ENCODE results near the gene CASK. TPM values are rescaled to one million over a fixed set of nuclear protein-coding genes. Genes with fewer than 3 reads are reported as not detected.

The CASK gene
- total RNA-seq, 2 experiments from 2014 or later: 39.9 to 44.6 TPM

- H3K27me3 ChIP-seq (ENCODE audit: control insufficient read depth in 1 of 2, insufficient read depth in 2 of 2, low read length in 2 of 2): no peaks in the 10 kb centered on the region
- CTCF ChIA-PET: no interaction called here
- POLR2A ChIA-PET: interaction anchor here (1.0 kb wide), 1 partner anchor 23 kb away, joined by 4 read pairs; the partner anchor contains the start of gene CASK
- no peak overlapping the region for H3K4me3 Mint-ChIP-seq
- DNase-seq (no peak), ATAC-seq (ENCODE audit: poor library complexity) (no peak)
- no peaks in the 10 kb centered on the region for H3K4me1 ChIP-seq (ENCODE audit: insufficient read depth, low read length)
- no peak for TF ChIP-seq CTCF (IDR thresholded peaks at IDR 0.05)
- no peak overlapping the region for H3K4me3 ChIP-seq (ENCODE audit: low read length)
- intact Hi-C loops (cut with DNase I, micrococcal nuclease): loop anchor here in 1 of 2 experiments (10.0 kb wide), 1 partner anchor 1034 kb away; no protein-coding TSS in a partner anchor
- peaks cover 14 to 16% of the 10 kb centered on the region in 2 experiments for H3K9me3 ChIP-seq (ENCODE audit: control insufficient read depth in 1 of 2, insufficient read depth in 1 of 2, low read length in 2 of 2)
- no peaks in the 10 kb centered on the region for H3K27me3 Mint-ChIP-seq
- peaks cover 8% of the 10 kb centered on the region for H3K36me3 ChIP-seq (ENCODE audit: insufficient read depth, low read length)
- H3K4me1 Mint-ChIP-seq (ENCODE audit: low read depth): peaks cover 6% of the 10 kb centered on the region
- H3K27ac ChIP-seq (ENCODE audit: low read depth in 1 of 2, low read length in 2 of 2): no peak overlapping the region
- peaks cover 74% of the 10 kb centered on the region for H3K36me3 Mint-ChIP-seq (ENCODE audit: low read depth)
- peaks cover 2% of the 10 kb centered on the region for H3K9me3 Mint-ChIP-seq
- H3K27ac Mint-ChIP-seq: no peak overlapping the region
Observed at GRCh38 chrX:41900321-41900720, 23.0 kb downstream of the CASK start.

- intact Hi-C loops (cut with DNase I, micrococcal nuclease): no loop called here
- H3K4me3 Mint-ChIP-seq: no peak overlapping the region
- CTCF ChIA-PET: no interaction called here
- H3K4me1 Mint-ChIP-seq (ENCODE audit: low read depth): no peaks in the 10 kb centered on the region
- TF ChIP-seq CTCF (IDR thresholded peaks at IDR 0.05): no peak
- peaks cover 2% of the 10 kb centered on the region for H3K9me3 Mint-ChIP-seq
- Histone ChIP-seq H3K36me3 (ENCODE audit: insufficient read depth, low read length) (peaks cover 10% of the 10 kb centered on the region), H3K4me3 (ENCODE audit: low read length) (no peak overlapping the region), H3K27me3 (ENCODE audit: control insufficient read depth in 1 of 2, insufficient read depth in 2 of 2, low read length in 2 of 2) (no peaks in the 10 kb centered on the region), H3K27ac (ENCODE audit: low read depth in 1 of 2, low read length in 2 of 2) (no peak overlapping the region), H3K9me3 (ENCODE audit: control insufficient read depth in 1 of 2, insufficient read depth in 1 of 2, low read length in 2 of 2) (peaks cover 4 to 14% of the 10 kb centered on the region in 2 experiments), H3K4me1 (ENCODE audit: insufficient read depth, low read length) (peaks cover 2% of the 10 kb centered on the region)
- DNase-seq (no peak), ATAC-seq (ENCODE audit: poor library complexity) (no peak)
- no peaks in the 10 kb centered on the region for H3K27me3 Mint-ChIP-seq
- H3K27ac Mint-ChIP-seq: no peak overlapping the region
- POLR2A ChIA-PET: no interaction called here
- peaks cover 56% of the 10 kb centered on the region for H3K36me3 Mint-ChIP-seq (ENCODE audit: low read depth)
Observed at GRCh38 chrX:41895826-41896225, 27.5 kb downstream of the CASK start.

- no peaks in the 10 kb centered on the region for H3K9me3 Mint-ChIP-seq
- CTCF ChIA-PET: no interaction called here
- no peaks in the 10 kb centered on the region for H3K27me3 Mint-ChIP-seq
- ATAC-seq (ENCODE audit: poor library complexity): no peak
- no peak overlapping the region for H3K27ac Mint-ChIP-seq
- H3K4me3 ChIP-seq (ENCODE audit: low read length): no peak overlapping the region
- peaks cover 10% of the 10 kb centered on the region for H3K36me3 ChIP-seq (ENCODE audit: insufficient read depth, low read length)
- H3K36me3 Mint-ChIP-seq (ENCODE audit: low read depth): peaks cover 44% of the 10 kb centered on the region
- H3K4me1 Mint-ChIP-seq (ENCODE audit: low read depth): peaks cover 38% of the 10 kb centered on the region
- H3K9me3 ChIP-seq (ENCODE audit: control insufficient read depth in 1 of 2, insufficient read depth in 1 of 2, low read length in 2 of 2): no peaks in the 10 kb centered on the region
- H3K4me1 ChIP-seq (ENCODE audit: insufficient read depth, low read length): peaks cover 2% of the 10 kb centered on the region
- DNase-seq: no peak
- H3K27me3 ChIP-seq (ENCODE audit: control insufficient read depth in 1 of 2, insufficient read depth in 2 of 2, low read length in 2 of 2): no peaks in the 10 kb centered on the region
- POLR2A ChIA-PET: interaction anchor here (0.6 kb wide), 1 partner anchor 52 kb away, joined by 4 read pairs; no protein-coding TSS in a partner anchor
- H3K27ac ChIP-seq (ENCODE audit: low read depth in 1 of 2, low read length in 2 of 2): no peak overlapping the region
- TF ChIP-seq CTCF (IDR thresholded peaks at IDR 0.05): no peak
- H3K4me3 Mint-ChIP-seq: no peak overlapping the region
- intact Hi-C loops (cut with DNase I, micrococcal nuclease): no loop called here
Observed at GRCh38 chrX:41890026-41890423, 33.3 kb downstream of the CASK start.
